ENCODE results near the gene SRSF4. TPM values are rescaled to one million over a fixed set of nuclear protein-coding genes. Genes with fewer than 3 reads are reported as not detected.

Gene SRSF4
- polyA plus RNA-seq, 1 experiment, result 45.6 TPM

GRCh38 chr1:29145739-29146437 is 35.8 kb downstream of the SRSF4 start:
- H3K9me3 ChIP-seq (ENCODE audit: control insufficient read depth, insufficient read depth, low read length), result peaks cover 7% of the 10 kb centered on the region; the same call in 1 of the 2 replicates
- TF ChIP-seq, protein P1, sequence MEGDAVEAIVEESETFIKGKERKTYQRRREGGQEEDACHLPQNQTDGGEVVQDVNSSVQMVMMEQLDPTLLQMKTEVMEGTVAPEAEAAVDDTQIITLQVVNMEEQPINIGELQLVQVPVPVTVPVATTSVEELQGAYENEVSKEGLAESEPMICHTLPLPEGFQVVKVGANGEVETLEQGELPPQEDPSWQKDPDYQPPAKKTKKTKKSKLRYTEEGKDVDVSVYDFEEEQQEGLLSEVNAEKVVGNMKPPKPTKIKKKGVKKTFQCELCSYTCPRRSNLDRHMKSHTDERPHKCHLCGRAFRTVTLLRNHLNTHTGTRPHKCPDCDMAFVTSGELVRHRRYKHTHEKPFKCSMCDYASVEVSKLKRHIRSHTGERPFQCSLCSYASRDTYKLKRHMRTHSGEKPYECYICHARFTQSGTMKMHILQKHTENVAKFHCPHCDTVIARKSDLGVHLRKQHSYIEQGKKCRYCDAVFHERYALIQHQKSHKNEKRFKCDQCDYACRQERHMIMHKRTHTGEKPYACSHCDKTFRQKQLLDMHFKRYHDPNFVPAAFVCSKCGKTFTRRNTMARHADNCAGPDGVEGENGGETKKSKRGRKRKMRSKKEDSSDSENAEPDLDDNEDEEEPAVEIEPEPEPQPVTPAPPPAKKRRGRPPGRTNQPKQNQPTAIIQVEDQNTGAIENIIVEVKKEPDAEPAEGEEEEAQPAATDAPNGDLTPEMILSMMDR (IDR thresholded peaks at IDR 0.05; ENCODE audit: low read depth, low read length), result no peak
- ChIA-PET POLR2A (interaction anchor here (0.6 to 1.4 kb wide), 4 partner anchors 15 to 36 kb away, joined by 3 to 10 read pairs (median 4); partner anchors contain the start of gene SRSF4), CTCF (interaction anchor here (1.1 to 1.3 kb wide), 2 partner anchors 14 to 22 kb away, joined by 4 read pairs; partner anchors contain the start of gene TMEM200B)
- H3K27ac ChIP-seq (ENCODE audit: low read depth, low read length), result peak overlapping the region; percentile 90
- no peaks in the 10 kb centered on the region for H3K27me3 ChIP-seq (ENCODE audit: control insufficient read depth, insufficient read depth, low read length)
- no peak overlapping the region for H3K4me3 ChIP-seq (ENCODE audit: low read depth, low read length)
- DNase-seq (ENCODE audit: low read depth, low spot score), result peak; percentile 49

GRCh38 chr1:29144178-29144577 is 37.5 kb downstream of the SRSF4 start:
- Histone ChIP-seq H3K27ac (ENCODE audit: low read depth, low read length) (no peak overlapping the region), H3K9me3 (ENCODE audit: control insufficient read depth, insufficient read depth, low read length) (peaks cover 7% of the 10 kb centered on the region; the same call in 1 of the 2 replicates), H3K27me3 (ENCODE audit: control insufficient read depth, insufficient read depth, low read length) (no peaks in the 10 kb centered on the region), H3K4me3 (ENCODE audit: low read depth, low read length) (no peak overlapping the region)
- ChIA-PET POLR2A (interaction anchor here (0.6 kb wide), 1 partner anchor 35 kb away, joined by 3 read pairs; no protein-coding TSS in a partner anchor), CTCF (no interaction called here)
- no peak for DNase-seq (ENCODE audit: low read depth, low spot score)
- TF ChIP-seq, protein P1 (IDR thresholded peaks at IDR 0.05; ENCODE audit: low read depth, low read length), result no peak

DNA sequence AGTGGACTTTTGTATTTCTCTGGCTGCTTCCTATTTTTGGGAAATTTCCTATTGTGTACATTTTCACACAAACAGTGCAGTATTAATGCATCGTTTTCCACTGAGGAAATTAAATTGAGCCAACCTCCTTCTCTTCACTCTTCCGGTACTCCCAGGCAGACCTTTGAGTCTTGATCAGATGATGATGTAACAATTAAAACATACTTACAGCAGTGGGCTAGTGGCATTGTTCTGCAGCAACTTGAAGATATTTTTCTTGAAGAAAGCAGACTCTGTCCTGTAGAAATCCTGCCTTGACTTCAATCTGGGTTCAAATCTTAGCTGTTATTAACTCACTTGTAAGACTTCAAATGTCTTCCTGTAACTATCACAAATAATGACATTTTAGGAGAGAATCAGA is 39.0 kb downstream of the SRSF4 start:
- CTCF ChIA-PET, result interaction anchor here (1.0 kb wide), 1 partner anchor 18 kb away, joined by 3 read pairs; no protein-coding TSS in a partner anchor
- POLR2A ChIA-PET, result interaction anchor here (0.9 kb wide), 1 partner anchor 18 kb away, joined by 4 read pairs; no protein-coding TSS in a partner anchor

DNA sequence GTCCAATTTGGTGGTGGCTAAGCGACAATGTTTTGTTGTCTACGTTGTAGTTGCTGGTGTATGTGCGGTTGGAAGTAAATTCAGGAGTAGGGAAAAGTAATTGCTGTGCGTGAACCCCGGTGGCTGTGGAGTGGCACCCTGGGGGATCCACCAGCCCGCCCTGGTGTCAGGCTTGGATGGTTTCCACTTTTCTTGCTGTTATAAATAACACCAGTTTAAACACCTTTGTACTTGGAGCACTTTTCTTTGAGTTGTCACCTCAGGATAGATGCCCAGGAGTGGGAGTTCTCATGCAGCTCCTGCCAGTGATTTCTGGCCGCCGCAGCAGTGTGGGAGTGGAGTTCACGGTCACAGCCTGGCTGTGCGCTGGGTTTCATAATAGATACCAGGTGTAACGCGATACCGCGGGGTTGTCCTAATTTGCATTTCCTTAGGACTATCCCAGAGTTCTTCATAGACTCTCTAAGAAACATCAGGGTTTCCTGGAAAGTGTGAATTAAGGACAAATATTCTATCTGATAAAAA is 45.2 kb downstream of the SRSF4 start:
- ChIA-PET POLR2A (no interaction called here), CTCF (interaction anchor here (0.6 kb wide), 1 partner anchor 103 kb away, joined by 5 read pairs; no protein-coding TSS in a partner anchor)
- H3K9me3 ChIP-seq (ENCODE audit: control insufficient read depth, insufficient read depth, low read length), result no peaks in the 10 kb centered on the region; the same call in 1 of the 2 replicates
- no peak overlapping the region for H3K27ac ChIP-seq (ENCODE audit: low read depth, low read length)
- TF ChIP-seq, protein P1 (IDR thresholded peaks at IDR 0.05; ENCODE audit: low read depth, low read length), result no peak
- no peak overlapping the region for H3K4me3 ChIP-seq (ENCODE audit: low read depth, low read length)
- DNase-seq (ENCODE audit: low read depth, low spot score), result no peak
- no peaks in the 10 kb centered on the region for H3K27me3 ChIP-seq (ENCODE audit: control insufficient read depth, insufficient read depth, low read length)

More for the DNA sequence above, 39.0 kb downstream of the SRSF4 start:
- TF ChIP-seq, protein P1 (IDR thresholded peaks at IDR 0.05; ENCODE audit: low read depth, low read length), result no peak
- Histone ChIP-seq H3K27me3 (ENCODE audit: control insufficient read depth, insufficient read depth, low read length) (no peaks in the 10 kb centered on the region), H3K9me3 (ENCODE audit: control insufficient read depth, insufficient read depth, low read length) (no peaks in the 10 kb centered on the region; the same call in 1 of the 2 replicates), H3K4me3 (ENCODE audit: low read depth, low read length) (no peak overlapping the region), H3K27ac (ENCODE audit: low read depth, low read length) (no peak overlapping the region)
- DNase-seq (ENCODE audit: low read depth, low spot score), result no peak

DNA sequence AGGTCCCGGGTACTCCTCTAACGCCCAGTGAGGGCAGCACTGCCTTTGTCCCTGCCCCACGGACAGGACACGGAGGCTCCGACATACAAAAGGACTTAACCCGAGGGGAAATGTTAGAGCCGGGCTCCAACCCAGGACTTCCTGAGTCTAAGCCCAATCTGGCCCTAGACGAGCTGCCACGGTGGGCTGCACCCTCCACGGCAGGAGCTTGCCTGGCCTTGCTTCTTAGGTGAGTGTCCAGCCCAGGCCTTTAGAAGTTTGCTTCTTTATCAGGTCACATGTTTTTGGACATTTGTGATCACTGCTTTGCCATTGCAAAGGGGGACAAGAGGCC is 47.0 kb downstream of the SRSF4 start:
- Histone ChIP-seq H3K27ac (ENCODE audit: low read depth, low read length) (no peak overlapping the region), H3K9me3 (ENCODE audit: control insufficient read depth, insufficient read depth, low read length) (no peaks in the 10 kb centered on the region; the same call in 1 of the 2 replicates), H3K27me3 (ENCODE audit: control insufficient read depth, insufficient read depth, low read length) (no peaks in the 10 kb centered on the region), H3K4me3 (ENCODE audit: low read depth, low read length) (no peak overlapping the region)
- TF ChIP-seq, protein P1 (IDR thresholded peaks at IDR 0.05; ENCODE audit: low read depth, low read length), result no peak
- DNase-seq (ENCODE audit: low read depth, low spot score), result no peak
- ChIA-PET POLR2A (no interaction called here), CTCF (interaction anchor here (0.6 to 0.7 kb wide), 2 partner anchors 10 to 33 kb away, joined by 3 read pairs; no protein-coding TSS in a partner anchor)
